HEK293 (cell line): ENCODE data around the gene TRIM2.

Experiments
- CTCF ChIA-PET: fragments of 350-600 bp; formaldehyde crosslinking; extraction: SDS; loops from one replicate; lab custom pipeline; 2021; ENCODE audit warnings: antibody characterized with exemption; lab: Yijun Ruan, JAX
- POLR2A ChIA-PET: fragments of 300-600 bp; formaldehyde crosslinking; extraction: SDS; loops from one replicate; lab custom pipeline; 2020; ENCODE audit warnings: antibody characterized with exemption, inconsistent platforms; lab: Yijun Ruan, JAX
- H3K27ac ChIP-seq: fragments of 200-500 bp; sonication (Bioruptor generic); 2 replicates; pipeline ENCODE4 v1.5.1; 2014; ENCODE audit warnings: low read depth, low read length, control low read depth, inconsistent platforms; ENCODE audit errors: extremely low read depth
- H3K36me3 ChIP-seq, 2 experiments: fragments of 200-500 bp in 1 of 2; sonication (Bioruptor generic) in 1 of 2; 1 replicate in 1 of 2; 2 replicates in 1 of 2; pipeline ENCODE4 v1.5.1; 2014 to 2017; ENCODE audit warnings: inconsistent platforms in 2 of 2, low read length in 2 of 2; ENCODE audit not compliant: control insufficient read depth in 2 of 2, insufficient read depth in 1 of 2
- H3K4me1 ChIP-seq: fragments of 200-500 bp; sonication (Bioruptor generic); 2 replicates; pipeline ENCODE4 v1.5.1; 2014; ENCODE audit warnings: mild to moderate bottlenecking, low read length, inconsistent platforms; ENCODE audit not compliant: control insufficient read depth, insufficient read depth
- H3K4me3 ChIP-seq: 2 replicates; pipeline ENCODE4 v1.5.1; 2011; ENCODE audit warnings: low read depth, mild to moderate bottlenecking, control low read depth, low read length, moderate library complexity
- H3K9me3 ChIP-seq: fragments of 200-500 bp; sonication (Bioruptor generic); 2 replicates; pipeline ENCODE4 v1.5.1; 2014; ENCODE audit warnings: low read depth, low read length, inconsistent platforms; ENCODE audit not compliant: control insufficient read depth, insufficient read depth
- GLI2 ChIP-seq: fragments of 450-650 bp; formaldehyde crosslinking; IDR thresholded peaks from 2 replicates; pipeline ENCODE4; 2017; ENCODE audit warnings: missing biosample characterization, missing genetic modification characterization, low read depth, borderline replicate concordance
- GLI4 ChIP-seq: fragments of 450-650 bp; formaldehyde crosslinking; IDR thresholded peaks from 2 replicates; pipeline ENCODE4 v1.5.1; 2016; ENCODE audit warnings: missing biosample characterization, missing genetic modification characterization
- KLF10 ChIP-seq: fragments of 450-650 bp; IDR thresholded peaks from 2 replicates; pipeline ENCODE4 v1.5.1; 2018; ENCODE audit warnings: missing biosample characterization, mild to moderate bottlenecking, missing genetic modification characterization
- KLF16 ChIP-seq: fragments of 450-650 bp; formaldehyde crosslinking; IDR thresholded peaks from 2 replicates; pipeline ENCODE4 v1.5.1; 2017; ENCODE audit warnings: missing biosample characterization, missing genetic modification characterization
- SETDB1 ChIP-seq: IDR thresholded peaks from one replicate; pipeline ENCODE4 v1.6.1; 2017; ENCODE audit warnings: mild to moderate bottlenecking, low read length, moderate library complexity, mixed read lengths; ENCODE audit not compliant: insufficient read length
- SP7 ChIP-seq: fragments of 450-650 bp; formaldehyde crosslinking; IDR thresholded peaks from 2 replicates; pipeline ENCODE4 v1.5.1; 2016; ENCODE audit warnings: missing biosample characterization, missing genetic modification characterization
- TCF7L2 ChIP-seq: IDR thresholded peaks from 2 replicates; pipeline ENCODE4 v1.6.1; 2011; ENCODE audit warnings: low read depth, mild to moderate bottlenecking, inconsistent platforms, low read length, moderate library complexity, borderline replicate concordance
- ZBTB1 ChIP-seq: fragments of 450-650 bp; formaldehyde crosslinking; IDR thresholded peaks from 2 replicates; pipeline ENCODE4 v1.5.1; 2016; ENCODE audit warnings: missing biosample characterization, missing genetic modification characterization
- ZBTB20 ChIP-seq: fragments of 450-650 bp; formaldehyde crosslinking; IDR thresholded peaks from 2 replicates; pipeline ENCODE4 v1.5.1; 2016; ENCODE audit warnings: missing biosample characterization, missing genetic modification characterization
- ZBTB44 ChIP-seq: fragments of 450-650 bp; IDR thresholded peaks from 2 replicates; pipeline ENCODE4 v1.5.1; 2018; ENCODE audit warnings: missing biosample characterization, mild to moderate bottlenecking, missing genetic modification characterization
- ZNF114 ChIP-seq: fragments of 450-650 bp; formaldehyde crosslinking; IDR thresholded peaks from 2 replicates; pipeline ENCODE4 v1.5.0; 2017; ENCODE audit warnings: missing biosample characterization, missing genetic modification characterization
- ZNF211 ChIP-seq: fragments of 450-650 bp; formaldehyde crosslinking; IDR thresholded peaks from 2 replicates; pipeline ENCODE4 v1.5.1; 2016; ENCODE audit warnings: low read depth, missing biosample characterization, missing genetic modification characterization
- ZNF223 ChIP-seq: fragments of 450-650 bp; formaldehyde crosslinking; IDR thresholded peaks from 2 replicates; pipeline ENCODE4 v1.5.1; 2016; ENCODE audit warnings: missing biosample characterization, missing genetic modification characterization
- ZNF239 ChIP-seq: fragments of 450-650 bp; formaldehyde crosslinking; IDR thresholded peaks from 2 replicates; pipeline ENCODE4 v1.5.1; 2016; ENCODE audit warnings: missing biosample characterization, missing genetic modification characterization
- ZNF274 ChIP-seq, 2 experiments: fragments of 200-500 bp in 1 of 2; fragments of 450-650 bp in 1 of 2; sonication (Bioruptor generic) in 1 of 2; formaldehyde crosslinking in 1 of 2; IDR thresholded peaks; 2 replicates each; pipeline versions ENCODE4 v1.5.1 to v1.6.1; 2014 to 2016; ENCODE audit warnings: borderline replicate concordance in 1 of 2, inconsistent platforms in 1 of 2, low read length in 1 of 2, missing biosample characterization in 1 of 2, missing genetic modification characterization in 1 of 2
- ZNF302 ChIP-seq: fragments of 450-650 bp; formaldehyde crosslinking; IDR thresholded peaks from 2 replicates; pipeline ENCODE4 v1.5.1; 2016; ENCODE audit warnings: missing biosample characterization, missing genetic modification characterization, low read depth
- ZNF37A ChIP-seq: fragments of 450-650 bp; IDR thresholded peaks from 2 replicates; pipeline ENCODE4 v1.5.1; 2018; ENCODE audit warnings: missing biosample characterization, missing genetic modification characterization
- ZNF416 ChIP-seq: fragments of 450-650 bp; formaldehyde crosslinking; IDR thresholded peaks from 2 replicates; pipeline ENCODE4 v1.5.1; 2016; ENCODE audit warnings: missing biosample characterization, missing genetic modification characterization
- ZNF48 ChIP-seq: fragments of 450-650 bp; formaldehyde crosslinking; IDR thresholded peaks from 2 replicates; pipeline ENCODE4 v1.5.1; 2016; ENCODE audit warnings: missing biosample characterization, missing genetic modification characterization
- ZNF560 ChIP-seq: fragments of 450-650 bp; formaldehyde crosslinking; IDR thresholded peaks from 2 replicates; pipeline ENCODE4 v1.5.1; 2017; ENCODE audit warnings: missing biosample characterization, missing genetic modification characterization, borderline replicate concordance
- ZNF571 ChIP-seq: fragments of 450-650 bp; formaldehyde crosslinking; IDR thresholded peaks from 2 replicates; pipeline ENCODE4 v1.5.0; 2017; ENCODE audit warnings: missing biosample characterization, missing genetic modification characterization
- ZNF600 ChIP-seq: fragments of 450-650 bp; formaldehyde crosslinking; IDR thresholded peaks from 2 replicates; pipeline ENCODE4 v1.5.1; 2016; ENCODE audit warnings: missing biosample characterization, missing genetic modification characterization
- ZNF629 ChIP-seq: fragments of 450-650 bp; formaldehyde crosslinking; IDR thresholded peaks from 2 replicates; pipeline ENCODE4 v1.5.1; 2017; ENCODE audit warnings: missing biosample characterization, missing genetic modification characterization
- ZNF654 ChIP-seq: fragments of 450-650 bp; formaldehyde crosslinking; IDR thresholded peaks from 2 replicates; pipeline ENCODE4 v1.5.1; 2016; ENCODE audit warnings: low read depth, missing biosample characterization, missing genetic modification characterization
- ZXDB ChIP-seq: fragments of 450-650 bp; formaldehyde crosslinking; IDR thresholded peaks from 2 replicates; pipeline ENCODE4 v1.5.1; 2016; ENCODE audit warnings: missing biosample characterization, missing genetic modification characterization
- TF ChIP-seq, protein P1 (sequence below): fragments of 450-650 bp; formaldehyde crosslinking; IDR thresholded peaks from 2 replicates; pipeline ENCODE4 v1.5.1; 2016; ENCODE audit warnings: missing biosample characterization, missing genetic modification characterization
- TF ChIP-seq, protein P2 (sequence below): fragments of 450-650 bp; formaldehyde crosslinking; IDR thresholded peaks from 2 replicates; pipeline ENCODE4 v1.5.1; 2016; ENCODE audit warnings: missing biosample characterization, missing genetic modification characterization
- TF ChIP-seq, protein P3 (sequence below): fragments of 450-650 bp; formaldehyde crosslinking; IDR thresholded peaks from 2 replicates; pipeline ENCODE4 v1.5.1; 2017; ENCODE audit warnings: missing biosample characterization, missing genetic modification characterization
- TF ChIP-seq, protein P4 (sequence below): fragments of 450-650 bp; formaldehyde crosslinking; IDR thresholded peaks from 2 replicates; pipeline ENCODE4 v1.5.1; 2016; ENCODE audit warnings: missing biosample characterization, missing genetic modification characterization

The TRIM2 gene

GRCh38 chr4:153234885-153235284, 30.6 kb downstream of the TRIM2 start:
- H3K4me3 ChIP-seq: no peak overlapping the region
- no peaks in the 10 kb centered on the region for H3K9me3 ChIP-seq
- peaks cover 27% of the 10 kb centered on the region for H3K4me1 ChIP-seq
- POLR2A ChIA-PET: interaction anchor here (1.0 kb wide), 1 partner anchor 105 kb away, joined by 3 read pairs; no protein-coding TSS in a partner anchor
- H3K36me3 ChIP-seq: peaks cover 1 to 5% of the 10 kb centered on the region in 2 experiments; a peak in 2 of 3 replicates
- H3K27ac ChIP-seq: no peak overlapping the region; the same call in 1 of the 2 replicates
- CTCF ChIA-PET: interaction anchor here (1.1 kb wide), 1 partner anchor 339 kb away, joined by 4 read pairs; no protein-coding TSS in a partner anchor
- TF ChIP-seq ZBTB20: no peak
- TF ChIP-seq KLF10: no peak
- no peak for TF ChIP-seq ZNF223 (tag by site-specific recombination)
- TF ChIP-seq, protein P1, sequence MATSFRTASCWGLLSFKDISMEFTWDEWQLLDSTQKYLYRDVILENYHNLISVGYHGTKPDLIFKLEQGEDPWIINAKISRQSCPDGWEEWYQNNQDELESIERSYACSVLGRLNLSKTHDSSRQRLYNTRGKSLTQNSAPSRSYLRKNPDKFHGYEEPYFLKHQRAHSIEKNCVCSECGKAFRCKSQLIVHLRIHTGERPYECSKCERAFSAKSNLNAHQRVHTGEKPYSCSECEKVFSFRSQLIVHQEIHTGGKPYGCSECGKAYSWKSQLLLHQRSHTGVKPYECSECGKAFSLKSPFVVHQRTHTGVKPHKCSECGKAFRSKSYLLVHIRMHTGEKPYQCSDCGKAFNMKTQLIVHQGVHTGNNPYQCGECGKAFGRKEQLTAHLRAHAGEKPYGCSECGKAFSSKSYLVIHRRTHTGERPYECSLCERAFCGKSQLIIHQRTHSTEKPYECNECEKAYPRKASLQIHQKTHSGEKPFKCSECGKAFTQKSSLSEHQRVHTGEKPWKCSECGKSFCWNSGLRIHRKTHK (tag by site-specific recombination): no peak
- TF ChIP-seq ZNF654 (tag by site-specific recombination): no peak
- TF ChIP-seq ZNF274 (IDR thresholded peaks at IDR 0.05; ENCODE audit: low read length): no peak
- TF ChIP-seq ZNF274 (tag by site-specific recombination; IDR thresholded peaks at IDR 0.05; ENCODE audit: borderline replicate concordance): no peak
- no peak for TF ChIP-seq ZNF211
- TF ChIP-seq, protein P2, sequence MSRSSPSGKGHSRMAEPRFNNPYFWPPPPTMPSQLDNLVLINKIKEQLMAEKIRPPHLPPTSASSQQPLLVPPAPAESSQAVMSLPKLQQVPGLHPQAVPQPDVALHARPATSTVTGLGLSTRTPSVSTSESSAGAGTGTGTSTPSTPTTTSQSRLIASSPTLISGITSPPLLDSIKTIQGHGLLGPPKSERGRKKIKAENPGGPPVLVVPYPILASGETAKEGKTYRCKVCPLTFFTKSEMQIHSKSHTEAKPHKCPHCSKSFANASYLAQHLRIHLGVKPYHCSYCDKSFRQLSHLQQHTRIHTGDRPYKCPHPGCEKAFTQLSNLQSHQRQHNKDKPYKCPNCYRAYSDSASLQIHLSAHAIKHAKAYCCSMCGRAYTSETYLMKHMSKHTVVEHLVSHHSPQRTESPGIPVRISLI (tag by site-specific recombination): peak; percentile 68; the same call in 1 of the 2 replicates
- TF ChIP-seq ZNF416 (tag by site-specific recombination): no peak
- no peak for TF ChIP-seq SETDB1
- no peak for TF ChIP-seq ZNF239
- TF ChIP-seq, protein P3, sequence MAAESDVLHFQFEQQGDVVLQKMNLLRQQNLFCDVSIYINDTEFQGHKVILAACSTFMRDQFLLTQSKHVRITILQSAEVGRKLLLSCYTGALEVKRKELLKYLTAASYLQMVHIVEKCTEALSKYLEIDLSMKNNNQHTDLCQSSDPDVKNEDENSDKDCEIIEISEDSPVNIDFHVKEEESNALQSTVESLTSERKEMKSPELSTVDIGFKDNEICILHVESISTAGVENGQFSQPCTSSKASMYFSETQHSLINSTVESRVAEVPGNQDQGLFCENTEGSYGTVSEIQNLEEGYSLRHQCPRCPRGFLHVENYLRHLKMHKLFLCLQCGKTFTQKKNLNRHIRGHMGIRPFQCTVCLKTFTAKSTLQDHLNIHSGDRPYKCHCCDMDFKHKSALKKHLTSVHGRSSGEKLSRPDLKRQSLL (tag by site-specific recombination): no peak
- no peak for TF ChIP-seq TCF7L2
- TF ChIP-seq ZNF600 (tag by site-specific recombination): no peak
- TF ChIP-seq ZNF37A (tag by site-specific recombination): no peak
- no peak for TF ChIP-seq ZXDB (tag by site-specific recombination)
- TF ChIP-seq ZBTB44 (tag by site-specific recombination): no peak
- no peak for TF ChIP-seq GLI2 (tag by site-specific recombination)
- peak; percentile 19; the same call in 1 of the 2 replicates for TF ChIP-seq ZNF629
- no peak for TF ChIP-seq ZNF571 (tag by site-specific recombination)
- no peak for TF ChIP-seq ZNF48 (tag by site-specific recombination)
- TF ChIP-seq, protein P4, sequence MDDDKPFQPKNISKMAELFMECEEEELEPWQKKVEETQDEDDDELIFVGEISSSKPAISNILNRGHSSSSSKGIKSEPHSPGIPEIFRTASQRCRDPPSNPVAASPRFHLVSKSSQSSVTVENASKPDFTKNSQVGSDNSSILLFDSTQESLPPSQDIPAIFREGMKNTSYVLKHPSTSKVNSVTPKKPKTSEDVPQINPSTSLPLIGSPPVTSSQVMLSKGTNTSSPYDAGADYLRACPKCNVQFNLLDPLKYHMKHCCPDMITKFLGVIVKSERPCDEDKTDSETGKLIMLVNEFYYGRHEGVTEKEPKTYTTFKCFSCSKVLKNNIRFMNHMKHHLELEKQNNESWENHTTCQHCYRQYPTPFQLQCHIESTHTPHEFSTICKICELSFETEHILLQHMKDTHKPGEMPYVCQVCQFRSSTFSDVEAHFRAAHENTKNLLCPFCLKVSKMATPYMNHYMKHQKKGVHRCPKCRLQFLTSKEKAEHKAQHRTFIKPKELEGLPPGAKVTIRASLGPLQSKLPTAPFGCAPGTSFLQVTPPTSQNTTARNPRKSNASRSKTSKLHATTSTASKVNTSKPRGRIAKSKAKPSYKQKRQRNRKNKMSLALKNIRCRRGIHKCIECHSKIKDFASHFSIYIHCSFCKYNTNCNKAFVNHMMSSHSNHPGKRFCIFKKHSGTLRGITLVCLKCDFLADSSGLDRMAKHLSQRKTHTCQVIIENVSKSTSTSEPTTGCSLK (tag by site-specific recombination): no peak
- TF ChIP-seq ZNF302: no peak
- no peak for TF ChIP-seq ZNF560 (tag by site-specific recombination)
- no peak for TF ChIP-seq KLF16 (tag by site-specific recombination)
- peak; percentile 68; the same call in 1 of the 2 replicates for TF ChIP-seq GLI4 (tag by site-specific recombination)
- TF ChIP-seq ZNF114 (tag by site-specific recombination): no peak
- no peak for TF ChIP-seq ZBTB1 (tag by site-specific recombination)
- peak; percentile 69 for TF ChIP-seq SP7 (tag by site-specific recombination)
